PFSK-1 (cell line): Measurements from ENCODE around the gene VPS37B.

ENCODE experiments used
- FOXP2 ChIP-seq: optimal IDR thresholded peaks from 2 replicates; pipeline ENCODE3; 2011; ENCODE audit warnings: borderline replicate concordance, control low read depth, inconsistent platforms; ENCODE audit not compliant: insufficient read depth; ENCODE audit errors: extremely low read length, extremely low read depth
- POLR2AphosphoS5 ChIP-seq: IDR thresholded peaks from 2 replicates; pipeline ENCODE4 v1.6.1; 2012; ENCODE audit warnings: low read depth, mild to moderate bottlenecking, control low read depth, low read length, moderate library complexity
- SIN3A ChIP-seq: IDR thresholded peaks from 2 replicates; pipeline ENCODE4 v1.6.1; 2012; ENCODE audit warnings: mild to moderate bottlenecking, low read length, moderate library complexity, borderline replicate concordance; ENCODE audit not compliant: insufficient read depth
- TAF1 ChIP-seq: IDR thresholded peaks from 2 replicates; pipeline ENCODE4 v1.6.1; 2012; ENCODE audit warnings: low read length, control low read depth, borderline replicate concordance; ENCODE audit not compliant: insufficient read depth
- TF ChIP-seq, protein P1 (sequence below), 2 experiments: IDR thresholded peaks; 2 replicates each; pipeline versions ENCODE4 v1.6.1 to v1.8.0; 2011 to 2012; ENCODE audit warnings: low read depth in 2 of 2, low read length in 2 of 2, control low read depth in 1 of 2, inconsistent platforms in 1 of 2, mild to moderate bottlenecking in 1 of 2, moderate library complexity in 1 of 2; ENCODE audit not compliant: insufficient read depth in 1 of 2

Gene VPS37B

DNA sequence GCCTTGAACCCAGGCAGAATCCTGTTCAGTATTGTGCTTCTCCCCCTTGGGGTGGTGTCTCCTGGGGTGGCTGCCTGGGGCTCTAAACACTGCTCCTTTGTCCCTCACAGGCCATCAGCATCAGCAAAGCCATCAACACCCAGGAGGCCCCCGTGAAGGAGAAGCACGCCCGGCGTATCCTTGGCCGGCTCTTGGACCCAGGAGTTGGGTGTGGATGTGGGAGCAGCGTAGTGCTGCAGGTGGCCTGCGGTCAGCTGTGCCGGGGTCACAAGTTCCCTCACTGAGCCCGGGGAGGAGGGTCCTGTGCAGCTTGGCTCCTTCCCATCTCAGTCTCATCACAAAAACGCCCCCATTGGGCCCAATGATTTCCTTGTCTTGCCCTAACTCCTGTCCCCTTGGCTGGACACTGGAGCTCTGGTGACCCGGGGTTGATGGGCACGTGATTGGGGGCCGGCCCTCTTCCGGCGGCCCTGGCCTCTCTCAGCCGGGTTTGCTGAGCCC is 48.0 kb downstream of the VPS37B start:
- no peak for TF ChIP-seq POLR2AphosphoS5
- TF ChIP-seq TAF1: no peak
- no peak for TF ChIP-seq SIN3A
- no peak for TF ChIP-seq FOXP2

- no peak for TF ChIP-seq FOXP2
- TF ChIP-seq, protein P1, sequence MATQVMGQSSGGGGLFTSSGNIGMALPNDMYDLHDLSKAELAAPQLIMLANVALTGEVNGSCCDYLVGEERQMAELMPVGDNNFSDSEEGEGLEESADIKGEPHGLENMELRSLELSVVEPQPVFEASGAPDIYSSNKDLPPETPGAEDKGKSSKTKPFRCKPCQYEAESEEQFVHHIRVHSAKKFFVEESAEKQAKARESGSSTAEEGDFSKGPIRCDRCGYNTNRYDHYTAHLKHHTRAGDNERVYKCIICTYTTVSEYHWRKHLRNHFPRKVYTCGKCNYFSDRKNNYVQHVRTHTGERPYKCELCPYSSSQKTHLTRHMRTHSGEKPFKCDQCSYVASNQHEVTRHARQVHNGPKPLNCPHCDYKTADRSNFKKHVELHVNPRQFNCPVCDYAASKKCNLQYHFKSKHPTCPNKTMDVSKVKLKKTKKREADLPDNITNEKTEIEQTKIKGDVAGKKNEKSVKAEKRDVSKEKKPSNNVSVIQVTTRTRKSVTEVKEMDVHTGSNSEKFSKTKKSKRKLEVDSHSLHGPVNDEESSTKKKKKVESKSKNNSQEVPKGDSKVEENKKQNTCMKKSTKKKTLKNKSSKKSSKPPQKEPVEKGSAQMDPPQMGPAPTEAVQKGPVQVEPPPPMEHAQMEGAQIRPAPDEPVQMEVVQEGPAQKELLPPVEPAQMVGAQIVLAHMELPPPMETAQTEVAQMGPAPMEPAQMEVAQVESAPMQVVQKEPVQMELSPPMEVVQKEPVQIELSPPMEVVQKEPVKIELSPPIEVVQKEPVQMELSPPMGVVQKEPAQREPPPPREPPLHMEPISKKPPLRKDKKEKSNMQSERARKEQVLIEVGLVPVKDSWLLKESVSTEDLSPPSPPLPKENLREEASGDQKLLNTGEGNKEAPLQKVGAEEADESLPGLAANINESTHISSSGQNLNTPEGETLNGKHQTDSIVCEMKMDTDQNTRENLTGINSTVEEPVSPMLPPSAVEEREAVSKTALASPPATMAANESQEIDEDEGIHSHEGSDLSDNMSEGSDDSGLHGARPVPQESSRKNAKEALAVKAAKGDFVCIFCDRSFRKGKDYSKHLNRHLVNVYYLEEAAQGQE (IDR thresholded peaks at IDR 0.05; ENCODE audit: insufficient read depth in 1 of 2, low read depth in 2 of 2, low read length in 2 of 2): no peak
- TF ChIP-seq POLR2AphosphoS5: no peak
- TF ChIP-seq SIN3A: no peak
- no peak for TF ChIP-seq TAF1
These were observed 48.4 kb downstream of the VPS37B start for GRCh38 chr12:122847516-122847836.

GRCh38 chr12:122846622-122847515 is 49.1 kb downstream of the VPS37B start:
- no peak for TF ChIP-seq FOXP2
- TF ChIP-seq SIN3A: no peak
- TF ChIP-seq, protein P1 (IDR thresholded peaks at IDR 0.05; ENCODE audit: insufficient read depth in 1 of 2, low read depth in 2 of 2, low read length in 2 of 2): no peak
- no peak for TF ChIP-seq TAF1
- TF ChIP-seq POLR2AphosphoS5: no peak

DNA sequence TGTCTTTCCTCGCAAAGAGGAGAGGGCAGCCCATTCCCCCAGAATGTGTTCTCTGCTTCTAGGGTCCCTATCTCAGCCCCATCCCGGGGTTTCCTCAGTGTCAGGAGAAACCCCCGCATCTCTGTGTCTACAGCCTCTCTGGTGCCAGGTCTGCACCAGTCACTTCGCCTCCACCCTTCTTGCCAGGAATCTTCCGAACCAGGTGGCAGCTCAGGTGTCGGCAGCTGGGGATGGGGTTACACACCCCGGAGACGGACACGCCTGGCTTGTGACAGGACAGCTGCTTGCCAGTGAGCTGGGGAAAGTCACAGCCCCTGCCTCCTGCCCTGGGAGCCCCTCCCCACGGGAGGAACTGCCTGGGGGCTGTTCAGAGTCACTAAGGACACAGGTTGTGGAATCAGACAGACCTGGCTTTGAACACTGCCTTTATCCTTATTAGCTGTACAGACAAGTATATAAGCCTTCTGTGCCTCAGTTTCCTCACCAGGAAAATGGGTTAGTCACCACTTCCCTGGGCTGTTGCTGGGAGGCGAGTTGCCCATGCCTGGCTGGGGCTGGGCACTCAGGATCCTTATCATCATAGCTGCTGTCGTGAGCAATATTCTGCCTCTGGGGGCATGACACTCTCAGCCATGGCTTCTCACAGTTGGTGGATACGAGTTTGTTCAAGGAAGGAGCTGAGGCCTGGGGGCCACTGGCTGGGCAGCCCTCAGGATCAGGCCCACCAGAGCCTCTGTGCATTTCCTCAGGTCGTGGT is 49.9 kb downstream of the VPS37B start:
- TF ChIP-seq FOXP2: no peak
- no peak for TF ChIP-seq TAF1
- TF ChIP-seq, protein P1 (IDR thresholded peaks at IDR 0.05; ENCODE audit: insufficient read depth in 1 of 2, low read depth in 2 of 2, low read length in 2 of 2): no peak
- no peak for TF ChIP-seq POLR2AphosphoS5
- no peak for TF ChIP-seq SIN3A
